Left lung (tissue), 10 donors: Measurements from ENCODE around the gene NEUROG2. TPM values are rescaled to one million over a fixed set of nuclear protein-coding genes. Genes with fewer than 3 reads are reported as not detected.
"Not testable (repeated sequence)": the region's sequence is repeated elsewhere in the genome, so short reads cannot be mapped to it uniquely, and the experiment has no call there.

Experiments
- ATAC-seq: fragments of 200-7000 bp; cut with Tn5 transposase; one replicate; pipeline ENCODE4 v1.9.1; 2020; ENCODE audit warnings: moderate library complexity
- DNase-seq, 4 donors: peaks; one replicate each; pipeline ENCODE4 v3.0.0-alpha.2; 2013 to 2020
- H3K27ac ChIP-seq, 2 donors: fragments of 200-600 bp; sonication (generic) in 1 of 2; one replicate each; pipeline versions ENCODE4 v1.5.0 to v1.8.0; 2020 to 2021
- H3K27me3 ChIP-seq, 2 donors: fragments of 200-600 bp; sonication (generic) in 1 of 2; one replicate each; pipeline versions ENCODE4 v1.5.0 to v1.8.0; 2020 to 2021
- H3K36me3 ChIP-seq, 2 donors: fragments of 200-600 bp; sonication (generic) in 1 of 2; one replicate each; pipeline versions ENCODE4 v1.5.0 to v1.8.0; 2020 to 2021
- H3K4me1 ChIP-seq, 2 donors: fragments of 200-600 bp; one replicate each; pipeline ENCODE4 v1.8.0; 2021
- H3K4me3 ChIP-seq, 2 donors: fragments of 200-600 bp; sonication (generic) in 1 of 2; one replicate each; pipeline versions ENCODE4 v1.5.0 to v1.8.0; 2020 to 2021; ENCODE audit warnings: mild to moderate bottlenecking in 1 of 2
- H3K9me3 ChIP-seq, 2 donors: fragments of 200-600 bp; sonication (generic) in 1 of 2; one replicate each; pipeline versions ENCODE4 v1.5.0 to v1.8.0; 2020 to 2021
- intact Hi-C, 2 donors: fragments of 100-400 bp; cut with DNase I; formaldehyde crosslinking; loops; one replicate each; pipeline versions ENCODE4 v1.11.2 to v1.14.2; 2022
- polyA plus RNA-seq, 6 donors: library from polyadenylated mRNA; unstranded; fragments of 120-200 nt; gene quantifications; one replicate each; pipeline ENCODE4 v1.2.1, GENCODE V29; 2013; ENCODE audit not compliant: insufficient read length in 6 of 6
- total RNA-seq, 2 donors: library from RNA; stranded (reverse); fragmentation: NEBNext Ultra II Directional; extraction: Animal tissue kit (Norgen Biotek cat#: 25700); gene quantifications; one replicate each; pipeline ENCODE4 v1.2.1, GENCODE V29; 2021
- TF ChIP-seq, protein P1 (sequence below), 2 donors: fragments of 200-600 bp; sonication (generic) in 1 of 2; IDR thresholded peaks; one replicate each; pipeline versions ENCODE4 v1.5.0 to v1.8.0; 2021; ENCODE audit warnings: antibody characterized with exemption in 2 of 2
- donor health status: DM: no; HTN: yes; CAD: no.
- donor health status: DM: no; HTN: no; CAD: no.

NEUROG2 gene
- total and polyA plus RNA-seq, 8 donors = not detected

DNA sequence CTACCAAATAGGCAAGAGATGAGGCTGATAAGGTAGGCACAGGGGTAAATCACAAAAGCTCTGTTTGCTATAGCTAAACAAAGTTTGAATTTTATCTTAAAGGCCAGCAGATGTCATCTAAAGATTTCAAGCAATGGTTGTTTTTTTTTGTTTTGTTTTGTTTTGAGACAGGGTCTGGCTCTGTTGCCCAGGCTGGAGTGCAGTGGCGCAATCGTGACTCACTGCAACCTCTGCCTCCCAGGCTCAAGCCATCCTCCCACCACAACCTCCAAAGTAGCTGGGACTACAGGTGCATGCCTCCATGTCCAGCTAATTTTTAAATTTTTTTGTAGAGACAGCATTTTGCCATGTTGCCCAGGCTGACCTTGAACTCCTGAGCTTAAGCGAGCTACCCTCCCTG lies 43.1 kb upstream of the NEUROG2 start:
- TF ChIP-seq, protein P1, sequence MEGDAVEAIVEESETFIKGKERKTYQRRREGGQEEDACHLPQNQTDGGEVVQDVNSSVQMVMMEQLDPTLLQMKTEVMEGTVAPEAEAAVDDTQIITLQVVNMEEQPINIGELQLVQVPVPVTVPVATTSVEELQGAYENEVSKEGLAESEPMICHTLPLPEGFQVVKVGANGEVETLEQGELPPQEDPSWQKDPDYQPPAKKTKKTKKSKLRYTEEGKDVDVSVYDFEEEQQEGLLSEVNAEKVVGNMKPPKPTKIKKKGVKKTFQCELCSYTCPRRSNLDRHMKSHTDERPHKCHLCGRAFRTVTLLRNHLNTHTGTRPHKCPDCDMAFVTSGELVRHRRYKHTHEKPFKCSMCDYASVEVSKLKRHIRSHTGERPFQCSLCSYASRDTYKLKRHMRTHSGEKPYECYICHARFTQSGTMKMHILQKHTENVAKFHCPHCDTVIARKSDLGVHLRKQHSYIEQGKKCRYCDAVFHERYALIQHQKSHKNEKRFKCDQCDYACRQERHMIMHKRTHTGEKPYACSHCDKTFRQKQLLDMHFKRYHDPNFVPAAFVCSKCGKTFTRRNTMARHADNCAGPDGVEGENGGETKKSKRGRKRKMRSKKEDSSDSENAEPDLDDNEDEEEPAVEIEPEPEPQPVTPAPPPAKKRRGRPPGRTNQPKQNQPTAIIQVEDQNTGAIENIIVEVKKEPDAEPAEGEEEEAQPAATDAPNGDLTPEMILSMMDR (IDR thresholded peaks at IDR 0.05) = no peak
- DNase-seq (no peak), ATAC-seq (no peak)
- Histone ChIP-seq H3K36me3 (no peaks in the 10 kb centered on the region), H3K4me1 (no peaks in the 10 kb centered on the region), H3K9me3 (no peaks in the 10 kb centered on the region), H3K27ac (no peak overlapping the region), H3K27me3 (no peaks in the 10 kb centered on the region), H3K4me3 (no peak overlapping the region)
- intact Hi-C loops = no loop called here

DNA sequence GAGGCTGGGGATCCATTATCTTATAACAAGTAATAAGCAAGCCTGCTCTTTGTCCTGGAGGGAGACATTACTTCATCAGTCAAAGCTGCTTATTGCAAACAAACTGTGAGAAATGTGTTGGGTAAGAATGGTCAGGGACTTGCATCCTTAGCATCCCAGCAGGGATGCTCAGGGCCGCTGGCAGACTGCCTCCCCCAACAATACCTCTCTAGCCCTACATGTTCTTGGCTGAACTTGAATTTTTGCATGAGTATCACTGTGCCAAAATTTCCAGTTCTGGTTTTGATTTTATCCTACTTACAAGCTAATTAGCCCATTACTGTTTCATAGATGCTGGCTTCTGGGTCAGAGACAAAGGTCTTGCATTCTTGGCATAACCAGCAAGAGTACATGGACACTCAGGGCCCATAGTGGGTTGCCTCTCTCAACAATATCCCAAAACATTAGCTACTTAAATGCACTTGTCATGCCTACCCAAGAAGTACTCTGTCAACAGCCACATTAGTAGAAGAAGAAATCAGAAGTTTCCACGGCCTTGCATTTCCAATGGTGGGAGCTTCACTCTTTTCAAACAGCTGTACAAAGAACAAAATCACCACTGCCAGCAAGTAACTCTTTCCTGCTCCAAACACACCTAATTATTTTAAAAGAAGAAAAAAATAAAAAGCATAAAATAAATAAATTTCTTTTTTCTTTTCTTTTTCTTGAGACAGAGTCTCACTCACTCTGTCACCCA lies 41.9 kb upstream of the NEUROG2 start:
- Histone ChIP-seq H3K4me3 (no peak overlapping the region), H3K27ac (no peak overlapping the region), H3K9me3 (no peaks in the 10 kb centered on the region), H3K27me3 (no peaks in the 10 kb centered on the region), H3K4me1 (no peaks in the 10 kb centered on the region), H3K36me3 (no peaks in the 10 kb centered on the region)
- DNase-seq = no peak
- no peak for ATAC-seq
- TF ChIP-seq, protein P1 (IDR thresholded peaks at IDR 0.05) = no peak
- intact Hi-C loops = no loop called here

DNA sequence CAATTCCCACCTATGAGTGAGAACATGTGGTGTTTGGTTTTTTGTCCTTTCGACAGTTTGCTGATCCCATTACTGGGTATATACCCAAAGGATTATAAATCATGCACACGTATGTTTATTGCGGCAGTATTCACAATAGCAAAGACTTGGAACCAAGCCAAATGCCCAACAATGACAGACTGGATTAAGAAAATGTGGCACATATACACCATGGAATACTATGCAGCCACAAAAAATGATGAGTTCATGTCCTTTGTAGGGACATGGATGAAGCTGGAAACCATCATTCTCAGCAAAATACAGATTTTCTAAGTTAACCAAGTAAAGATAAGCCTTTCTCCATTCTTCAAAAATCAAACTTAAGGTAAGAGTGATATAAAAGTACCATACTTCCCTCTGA lies 38.3 kb upstream of the NEUROG2 start:
- ATAC-seq, H3K9me3 ChIP-seq, DNase-seq, H3K4me3 ChIP-seq, H3K27me3 ChIP-seq, intact Hi-C loops, H3K36me3 ChIP-seq, H3K4me1 ChIP-seq, H3K27ac ChIP-seq: not testable (repeated sequence)

DNA sequence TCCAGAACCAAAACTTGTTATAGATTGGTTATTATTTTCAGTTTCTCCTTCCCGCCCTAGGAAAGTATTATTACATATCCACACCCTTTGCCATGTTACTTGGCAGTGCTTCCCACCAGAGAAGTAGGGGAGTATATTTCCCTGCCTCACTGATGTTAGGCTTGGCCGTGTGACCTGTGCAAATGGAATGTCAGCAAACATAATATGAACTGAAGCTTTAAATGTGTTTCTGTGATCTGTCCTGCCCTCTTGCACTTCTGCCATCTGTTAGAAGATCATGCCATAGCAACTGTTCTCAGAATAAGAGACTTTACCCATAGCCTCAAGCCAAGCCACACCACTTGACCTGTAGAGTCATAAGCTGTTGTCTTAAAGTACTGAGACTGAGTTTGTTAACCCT lies 36.7 kb upstream of the NEUROG2 start:
- Histone ChIP-seq H3K27ac (no peak overlapping the region), H3K36me3 (no peaks in the 10 kb centered on the region), H3K9me3 (no peaks in the 10 kb centered on the region), H3K4me1 (no peaks in the 10 kb centered on the region), H3K27me3 (no peaks in the 10 kb centered on the region), H3K4me3 (no peak overlapping the region)
- intact Hi-C loops = no loop called here
- DNase-seq (no peak), ATAC-seq (peak; percentile 37)
- TF ChIP-seq, protein P1 (IDR thresholded peaks at IDR 0.05) = no peak

DNA sequence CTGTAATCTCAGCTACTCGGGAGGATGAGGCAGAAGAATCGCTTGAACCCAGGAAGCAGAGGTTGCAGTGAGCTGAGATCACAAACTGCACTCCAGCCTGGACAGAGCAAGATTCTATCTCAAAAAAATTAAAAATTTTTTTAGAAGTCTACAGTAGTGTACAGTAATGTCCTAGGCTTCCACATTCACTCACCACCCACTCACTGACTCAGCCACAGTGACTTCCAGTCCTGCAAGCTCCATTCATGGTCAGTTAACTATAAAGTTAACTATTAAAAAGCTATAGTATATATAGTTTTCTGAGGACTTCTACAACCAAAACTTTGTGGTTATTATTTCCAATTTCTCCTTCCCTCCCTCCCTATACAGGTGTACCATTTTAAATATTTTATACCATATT lies 34.7 kb upstream of the NEUROG2 start:
- no peaks in the 10 kb centered on the region for H3K27me3 ChIP-seq
- TF ChIP-seq, protein P1 (IDR thresholded peaks at IDR 0.05) = no peak
- H3K9me3 ChIP-seq = no peaks in the 10 kb centered on the region
- H3K27ac ChIP-seq = no peak overlapping the region
- H3K4me3 ChIP-seq = no peak overlapping the region
- no peak for ATAC-seq
- H3K4me1 ChIP-seq = no peaks in the 10 kb centered on the region
- H3K36me3 ChIP-seq = no peaks in the 10 kb centered on the region
- DNase-seq = no peak
- intact Hi-C loops = no loop called here

DNA sequence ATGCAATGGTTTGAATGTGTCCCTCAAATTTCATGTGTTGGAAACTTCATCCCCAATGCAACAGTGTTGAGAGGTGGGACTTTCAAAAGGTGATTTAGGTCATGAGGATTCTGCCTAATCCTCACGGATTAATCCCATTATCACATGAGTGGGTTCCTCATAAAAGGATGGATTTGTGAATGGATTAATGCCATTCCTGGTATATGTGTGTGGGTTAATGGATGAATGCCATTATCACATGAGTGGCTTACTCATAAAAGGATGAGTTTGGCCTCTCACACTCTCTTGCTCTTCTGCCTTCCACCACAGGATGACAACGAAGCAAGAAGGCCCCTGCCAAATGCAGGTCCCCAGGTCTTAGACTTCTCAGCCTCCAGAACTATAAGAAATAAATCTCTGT lies 30.5 kb upstream of the NEUROG2 start:
- intact Hi-C loops = no loop called here
- Histone ChIP-seq H3K9me3 (no peaks in the 10 kb centered on the region), H3K4me3 (no peak overlapping the region), H3K36me3 (no peaks in the 10 kb centered on the region), H3K4me1 (no peaks in the 10 kb centered on the region), H3K27me3 (no peaks in the 10 kb centered on the region), H3K27ac (no peak overlapping the region)
- DNase-seq = no peak
- ATAC-seq = no peak
- TF ChIP-seq, protein P1 (IDR thresholded peaks at IDR 0.05) = no peak
